GM19025 (cell line): Measurements from ENCODE around the gene ANGPT4.
"Not testable (repeated sequence)": the region's sequence is repeated elsewhere in the genome, so short reads cannot be mapped to it uniquely, and the experiment has no call there.

Experiments used
- ATAC-seq: cut with Tn5 transposase; IDR thresholded peaks from one replicate; pipeline ENCODE4 v1.9.1; 2021; ENCODE audit warnings: mild to moderate bottlenecking, low read depth, moderate library complexity; ENCODE audit not compliant: unreplicated experiment

ANGPT4 gene

GRCh38 chr20:831251-831650, 84.9 kb downstream of the ANGPT4 start:
- no peak for ATAC-seq

DNA sequence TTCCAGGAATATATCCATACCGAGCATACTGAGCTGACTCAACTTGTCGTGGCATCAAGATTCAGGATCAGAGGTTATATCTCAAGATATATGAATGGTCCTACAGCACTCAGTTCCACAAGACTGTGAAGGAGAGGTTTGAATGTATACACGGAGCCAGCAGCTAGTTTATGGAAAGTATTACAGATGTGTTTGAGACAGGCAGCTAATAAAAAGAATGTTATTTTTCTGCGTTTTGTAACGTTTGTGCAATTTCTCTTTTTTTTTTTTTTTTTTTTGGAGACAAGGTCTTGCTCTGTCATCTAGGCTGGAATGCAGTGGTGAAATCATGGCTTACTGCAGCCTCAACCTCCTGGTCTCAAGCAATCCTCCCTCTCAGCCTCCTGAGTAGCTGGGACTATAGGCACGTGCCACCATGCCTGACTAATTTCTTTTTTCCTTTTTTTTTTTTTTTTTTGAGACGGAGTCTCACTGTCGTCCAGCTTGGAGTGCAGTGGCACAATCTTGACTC, 86.1 kb downstream of the ANGPT4 start:
- ATAC-seq: no peak

- ATAC-seq: no peak
Measured at GRCh38 chr20:829551-829950, 86.6 kb downstream of the ANGPT4 start.

DNA sequence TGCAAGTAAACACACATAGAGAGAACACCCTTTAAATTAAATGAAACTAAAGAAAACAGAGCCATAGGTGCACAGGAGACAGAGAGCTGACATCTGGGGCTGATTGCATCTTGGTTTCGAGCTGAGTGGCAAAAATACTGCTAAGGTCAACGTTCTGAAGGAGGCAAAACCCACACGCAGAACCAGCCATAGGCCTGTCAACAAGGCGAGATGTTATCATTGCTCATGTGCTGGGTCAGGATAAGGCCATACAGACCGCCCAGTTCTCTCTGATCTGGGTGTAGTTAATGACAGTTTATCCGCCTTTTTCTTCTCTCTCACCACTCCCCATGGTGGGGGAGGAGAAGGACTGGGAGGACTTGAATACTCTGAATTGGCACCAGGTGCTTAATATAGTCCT, 87.1 kb downstream of the ANGPT4 start:
- ATAC-seq: no peak

DNA sequence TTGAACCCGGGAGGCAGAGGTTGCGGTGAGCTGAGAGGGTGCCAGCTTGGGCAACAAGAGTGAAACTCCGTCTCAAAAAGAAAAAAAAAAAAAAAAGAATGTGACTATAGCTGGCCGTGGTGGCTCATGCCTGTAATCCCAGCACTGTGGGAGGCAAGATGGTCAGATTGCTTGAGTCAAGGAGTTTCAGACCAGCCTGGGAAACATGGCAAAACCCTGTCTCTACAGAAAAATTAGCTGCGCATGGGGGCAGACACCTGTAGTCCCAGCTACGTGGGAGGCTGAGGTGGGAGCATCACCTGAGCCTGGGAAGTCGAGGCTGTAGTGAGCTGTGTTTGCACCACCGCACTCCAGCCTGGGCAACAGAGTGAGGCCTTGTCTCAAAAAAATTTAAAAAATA, 88.2 kb downstream of the ANGPT4 start:
- ATAC-seq: not testable (repeated sequence)

DNA sequence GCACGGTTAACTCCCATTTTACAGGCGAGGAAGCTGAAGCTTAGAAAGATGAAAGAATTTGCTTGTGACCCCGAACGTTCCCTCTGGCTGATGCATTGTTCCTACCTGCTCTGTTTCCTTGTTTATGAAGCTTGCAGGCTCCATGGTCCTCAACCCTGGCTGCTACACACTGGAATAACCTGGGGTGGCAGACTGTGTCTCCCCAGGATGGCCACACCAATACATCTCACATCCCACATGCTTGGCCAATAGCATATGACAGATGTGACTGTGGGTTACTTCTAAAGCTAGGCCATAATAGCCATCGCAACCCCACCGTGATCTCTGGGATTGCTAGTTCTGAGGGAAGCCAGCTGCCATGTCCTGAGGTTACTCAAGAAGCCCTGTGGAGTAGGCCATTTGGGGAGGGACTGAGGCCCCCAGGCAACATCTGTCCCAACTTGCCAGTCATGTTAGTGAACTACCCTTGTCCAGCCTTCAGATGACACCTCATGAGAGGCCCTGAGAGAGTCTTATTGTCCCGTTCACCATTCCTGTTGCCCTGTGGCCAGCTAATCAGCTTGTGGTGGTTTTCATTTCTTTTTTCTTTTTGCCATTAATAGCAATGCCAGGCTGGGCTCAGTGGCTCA, 89.3 kb downstream of the ANGPT4 start:
- ATAC-seq: no peak

- ATAC-seq: no peak
Measured at GRCh38 chr20:825710-826421, 90.3 kb downstream of the ANGPT4 start.

- no peak for ATAC-seq
Measured at GRCh38 chr20:824916-825315, 91.2 kb downstream of the ANGPT4 start.

GRCh38 chr20:824490-824889, 91.6 kb downstream of the ANGPT4 start:
- ATAC-seq: no peak

DNA sequence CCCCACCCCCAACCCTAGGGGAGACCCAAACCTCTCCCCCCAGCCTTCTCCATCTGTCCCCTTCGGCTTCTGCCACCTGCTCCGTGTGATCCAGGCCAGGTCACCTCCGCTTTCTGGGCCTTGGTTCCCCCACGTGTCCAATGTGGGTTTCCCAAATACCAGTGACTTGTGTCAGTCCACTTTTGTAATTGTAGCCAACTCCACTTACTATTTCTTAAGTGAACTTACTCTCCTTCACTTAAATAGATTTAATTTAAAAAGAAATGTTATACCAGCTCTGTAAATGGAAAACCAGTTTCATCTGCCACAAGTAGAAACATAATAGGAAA, 92.6 kb downstream of the ANGPT4 start:
- ATAC-seq: no peak

DNA sequence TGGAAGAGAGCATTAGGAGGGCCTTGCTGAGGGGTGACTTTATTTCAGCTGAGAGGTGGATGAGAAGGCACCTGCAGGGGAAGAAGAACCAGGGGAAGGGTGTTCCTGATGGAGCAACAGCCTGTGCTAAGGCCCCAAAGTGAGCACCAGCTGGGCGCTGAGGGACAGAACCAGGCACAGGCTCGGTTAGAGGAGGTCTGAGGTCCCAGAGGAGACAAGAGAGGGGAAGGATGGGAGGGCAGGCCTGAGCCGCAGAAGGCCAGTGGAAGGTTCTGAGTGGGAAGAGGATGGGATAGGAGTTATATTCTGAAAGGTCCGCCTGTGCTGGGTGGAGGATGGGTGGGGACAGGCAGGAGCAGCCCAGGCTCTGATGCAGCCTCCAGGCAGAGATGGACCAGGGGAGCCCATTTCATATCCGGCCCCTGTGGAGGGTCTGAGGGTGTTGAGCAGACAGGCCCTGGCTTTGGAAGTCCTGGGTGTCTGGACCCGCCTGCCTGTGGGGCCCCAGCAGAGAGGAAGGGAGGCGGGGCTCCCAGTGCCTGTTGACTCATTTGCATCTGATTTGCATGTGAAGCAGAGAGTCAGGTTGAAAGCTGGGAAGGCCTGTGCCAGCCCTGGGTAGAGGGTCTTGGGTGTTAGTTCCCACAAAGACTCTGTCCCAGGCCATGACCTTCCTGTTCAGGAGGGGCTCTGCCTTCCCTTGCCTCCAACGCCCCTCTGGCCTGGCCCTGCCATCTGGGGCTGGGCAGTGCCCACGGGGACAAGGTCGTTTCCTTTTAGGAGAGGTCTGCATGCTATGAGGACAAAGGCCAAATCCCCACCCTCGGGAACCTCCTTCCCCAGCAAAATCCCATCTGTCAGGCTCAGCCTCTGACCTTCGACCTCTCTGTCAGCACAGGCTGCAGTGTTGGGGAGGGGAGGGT, 93.2 kb downstream of the ANGPT4 start:
- ATAC-seq: no peak

GRCh38 chr20:821731-822065, 94.4 kb downstream of the ANGPT4 start:
- no peak for ATAC-seq

DNA sequence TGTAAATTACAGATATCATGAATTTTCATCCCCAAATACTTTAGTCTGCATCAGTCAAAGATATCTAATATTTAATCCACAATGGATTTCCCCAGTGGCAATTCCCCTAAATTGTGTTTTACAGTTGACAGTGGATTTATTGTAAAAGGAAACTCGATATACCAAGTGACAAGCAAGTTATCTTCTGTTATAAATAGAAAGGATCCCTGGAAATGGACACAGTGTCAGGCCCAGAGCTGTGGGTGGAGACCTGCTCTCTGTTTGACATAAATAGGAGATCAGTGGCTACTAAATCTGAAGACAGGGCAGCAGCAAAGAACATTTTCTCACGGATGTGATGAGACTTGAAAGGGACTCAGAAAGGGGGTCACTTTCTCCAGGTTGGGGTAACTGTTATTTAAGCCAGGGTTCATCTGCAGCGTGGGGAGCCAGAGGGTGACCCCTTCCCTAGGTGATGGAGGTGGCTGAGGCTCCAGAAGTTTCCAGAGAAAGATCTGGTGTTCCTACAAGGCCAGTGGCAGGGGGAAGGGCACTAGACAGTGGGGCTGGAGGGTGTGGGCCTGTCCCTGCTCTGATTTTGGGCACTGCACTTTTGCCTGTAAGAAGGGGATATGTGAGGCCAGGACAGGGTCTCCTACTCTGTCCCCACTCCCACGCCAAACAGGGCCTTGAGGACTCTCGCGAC, 94.9 kb downstream of the ANGPT4 start:
- ATAC-seq: no peak

DNA sequence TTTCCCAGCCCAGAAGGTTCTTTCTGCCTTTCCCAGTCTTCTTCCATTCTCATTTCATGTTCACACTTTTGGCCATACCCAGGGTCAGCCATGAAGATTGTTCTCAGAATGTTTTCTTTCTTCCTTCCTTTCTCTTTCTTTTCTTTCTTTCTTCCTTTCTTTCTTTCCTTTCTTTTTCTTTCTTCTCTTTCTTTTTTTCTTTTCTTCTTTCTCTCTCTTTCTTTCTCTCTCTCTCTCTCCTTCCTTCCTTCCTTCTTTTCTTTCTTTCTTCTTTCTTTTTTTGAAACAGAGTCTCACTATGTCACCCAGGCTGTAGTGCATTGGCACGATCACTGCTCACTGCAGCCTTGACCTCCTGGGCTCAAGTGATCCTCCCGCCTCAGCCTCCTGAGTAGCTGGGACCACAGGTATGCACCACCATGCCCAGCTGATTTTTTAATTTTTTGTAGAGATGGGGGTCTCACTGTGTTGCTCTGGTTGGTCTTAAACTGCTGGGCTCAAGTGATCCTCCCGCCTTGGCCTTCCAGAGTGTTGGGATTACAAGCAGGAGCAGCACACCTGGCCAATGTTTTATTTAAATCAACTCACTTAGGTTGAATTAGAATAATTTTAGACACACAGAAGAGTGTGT, 95.7 kb downstream of the ANGPT4 start:
- no peak for ATAC-seq
